Stimulated activated naive CD4-positive, alpha-beta T cell treated with Interleukin-2 at 50 U/mL for 16 hours (primary cell): ENCODE results near the gene LMBR1L.
"Not testable (repeated sequence)": the region's sequence is repeated elsewhere in the genome, so short reads cannot be mapped to it uniquely, and the experiment has no call there.

Source experiments
- DNase-seq: peaks from one replicate; lab custom pipeline; 2025; lab: John Stamatoyannopoulos, UW

Gene LMBR1L, protein sequence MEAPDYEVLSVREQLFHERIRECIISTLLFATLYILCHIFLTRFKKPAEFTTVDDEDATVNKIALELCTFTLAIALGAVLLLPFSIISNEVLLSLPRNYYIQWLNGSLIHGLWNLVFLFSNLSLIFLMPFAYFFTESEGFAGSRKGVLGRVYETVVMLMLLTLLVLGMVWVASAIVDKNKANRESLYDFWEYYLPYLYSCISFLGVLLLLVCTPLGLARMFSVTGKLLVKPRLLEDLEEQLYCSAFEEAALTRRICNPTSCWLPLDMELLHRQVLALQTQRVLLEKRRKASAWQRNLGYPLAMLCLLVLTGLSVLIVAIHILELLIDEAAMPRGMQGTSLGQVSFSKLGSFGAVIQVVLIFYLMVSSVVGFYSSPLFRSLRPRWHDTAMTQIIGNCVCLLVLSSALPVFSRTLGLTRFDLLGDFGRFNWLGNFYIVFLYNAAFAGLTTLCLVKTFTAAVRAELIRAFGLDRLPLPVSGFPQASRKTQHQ

DNA sequence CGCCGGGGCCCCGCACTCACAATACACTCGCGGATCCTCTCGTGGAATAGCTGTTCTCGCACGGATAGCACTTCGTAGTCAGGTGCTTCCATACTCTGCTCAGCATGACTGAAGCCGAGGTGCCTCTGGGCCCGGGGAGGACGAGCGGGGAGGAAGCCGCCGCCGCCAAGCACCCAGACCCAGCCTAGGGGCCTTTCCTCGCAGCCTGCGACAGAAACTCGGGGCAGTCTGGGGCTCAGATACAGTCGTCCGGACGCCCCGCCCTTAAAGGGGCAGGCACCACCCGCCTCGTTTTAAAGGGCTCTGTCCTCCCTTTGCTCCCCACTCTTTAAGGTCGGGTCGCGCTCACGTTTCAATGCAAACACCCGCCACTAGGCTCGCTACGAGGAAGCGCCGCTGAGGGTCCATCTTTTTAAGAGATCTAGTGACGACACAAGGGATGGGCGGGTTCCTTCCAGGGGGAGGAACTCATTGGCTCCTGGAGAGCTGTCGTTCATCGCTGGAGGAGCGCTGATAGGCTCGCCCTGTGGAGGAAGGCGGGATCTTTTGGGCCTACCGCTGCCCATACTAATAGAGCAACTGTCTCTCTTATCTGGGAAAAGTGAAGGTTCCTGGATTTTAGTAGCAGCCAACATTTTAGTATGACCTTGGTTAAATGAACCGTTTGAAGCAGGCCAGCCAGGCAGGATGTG is at the start of gene LMBR1L:
TSS of gene LMBR1L (minus strand) at position 384 of the 692 bp plus-strand sequence. CDS start at position 92, 292 bp downstream.
- DNase-seq = peak; percentile 95

GRCh38 chr12:49160399-49160798 is 49.8 kb upstream of the LMBR1L start:
- DNase-seq = no peak

- DNase-seq = no peak
These were observed 43.6 kb upstream of the LMBR1L start for GRCh38 chr12:49154221-49154620.

DNA sequence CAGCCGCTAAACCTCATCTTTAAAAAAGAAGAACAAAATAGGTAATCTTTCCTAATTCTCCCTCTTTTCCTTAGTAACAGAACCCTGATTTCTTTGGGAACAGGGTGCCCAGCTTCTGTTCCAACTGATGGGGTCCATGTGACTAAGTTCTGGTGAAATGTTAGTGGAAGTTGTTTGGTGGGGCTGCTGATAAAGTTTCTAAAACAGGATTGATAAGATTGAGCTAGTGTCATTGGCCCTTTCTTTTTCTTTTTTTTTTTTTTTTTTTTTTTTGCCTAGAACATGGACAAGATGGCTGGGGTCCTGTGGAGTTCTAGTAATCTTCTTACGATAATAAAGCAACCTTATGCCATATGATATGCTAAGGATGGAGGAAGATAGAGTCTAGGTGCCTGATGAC is 36.7 kb upstream of the LMBR1L start:
- no peak for DNase-seq

GRCh38 chr12:49146406-49146805 is 35.8 kb upstream of the LMBR1L start:
- no peak for DNase-seq

DNA sequence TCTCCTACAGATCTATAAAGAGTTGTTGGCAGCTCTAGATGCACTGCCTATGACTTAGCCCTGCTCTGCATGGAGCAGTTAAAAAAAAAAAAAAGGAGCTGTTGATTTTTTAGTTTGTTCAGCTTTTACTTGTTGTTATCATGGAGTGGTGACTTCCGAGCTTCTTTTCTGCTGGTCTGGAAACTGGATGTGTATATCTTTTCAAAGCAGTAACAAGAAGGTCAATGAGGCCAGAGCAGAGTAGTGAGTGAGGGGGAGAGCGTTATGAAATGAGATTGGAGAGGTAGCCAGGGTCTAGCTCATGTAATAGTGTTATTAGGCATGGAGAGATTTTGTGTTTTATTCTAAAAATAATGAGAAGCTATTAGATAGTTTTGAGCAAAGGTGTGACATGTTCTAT is 33.7 kb upstream of the LMBR1L start:
- DNase-seq = no peak

DNA sequence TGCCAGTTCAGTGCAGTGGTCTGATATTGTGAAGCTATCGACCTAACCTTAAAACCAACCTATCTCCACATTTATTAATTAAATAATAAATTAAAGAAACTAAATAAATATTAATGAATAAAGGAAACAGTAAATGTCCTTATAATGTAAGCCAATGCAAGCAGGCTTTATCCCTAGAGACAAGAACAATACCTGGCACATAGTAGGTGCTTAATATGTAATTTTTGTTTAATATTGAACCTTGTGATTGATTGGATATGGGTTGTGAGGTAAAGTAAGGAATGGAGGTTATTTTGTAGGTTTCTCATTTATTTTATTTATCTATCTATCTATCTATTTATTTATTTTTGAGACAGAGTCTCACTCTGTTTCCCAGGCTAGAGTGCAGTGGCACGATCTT is 28.4 kb upstream of the LMBR1L start:
- DNase-seq = no peak

- DNase-seq = no peak
These were observed 27.9 kb upstream of the LMBR1L start for GRCh38 chr12:49138587-49138986.

GRCh38 chr12:49137476-49137875 is 26.8 kb upstream of the LMBR1L start:
- no peak for DNase-seq

DNA sequence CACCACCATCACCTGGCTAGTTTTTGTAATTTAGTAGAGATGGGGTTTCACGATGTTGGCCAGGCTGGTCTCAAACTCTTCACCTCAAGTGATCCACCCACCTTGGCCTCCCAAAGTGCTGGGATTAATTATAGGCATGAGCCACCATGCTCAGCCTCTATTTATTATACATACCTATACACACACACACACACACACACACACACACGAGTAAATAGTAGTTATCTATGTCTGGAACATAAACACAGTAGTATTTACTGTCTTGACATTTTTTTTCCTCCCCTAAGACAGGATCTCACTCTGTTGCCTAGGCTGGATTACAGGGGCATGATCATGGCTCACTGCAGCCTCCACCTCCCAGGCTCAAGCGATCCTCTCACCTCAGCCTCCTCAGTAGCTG is 26.4 kb upstream of the LMBR1L start:
- DNase-seq = not testable (repeated sequence)

GRCh38 chr12:49133590-49133989 is 22.9 kb upstream of the LMBR1L start:
- DNase-seq = no peak

DNA sequence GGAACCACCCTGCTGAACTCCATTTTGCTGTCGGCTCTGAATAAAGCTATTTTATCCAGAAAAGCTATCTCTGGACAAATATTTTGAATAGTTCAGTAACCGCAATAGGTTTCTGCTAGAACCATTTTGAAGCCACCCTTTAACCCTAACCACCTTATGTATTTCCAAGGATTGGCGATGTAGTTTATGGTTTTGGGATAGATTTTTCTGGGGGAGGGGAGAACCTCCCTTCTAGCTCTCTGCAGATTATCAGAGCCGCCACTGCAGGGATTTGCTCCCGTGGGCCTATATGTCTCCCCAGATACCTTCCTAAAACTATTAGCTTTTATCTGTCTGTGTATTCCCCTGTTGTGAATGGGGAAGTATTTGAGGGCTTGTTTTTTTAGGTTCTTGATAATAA is 22.4 kb upstream of the LMBR1L start:
- DNase-seq = no peak

GRCh38 chr12:49131894-49132461 is 21.3 kb upstream of the LMBR1L start:
- no peak for DNase-seq

- peak; percentile 84 for DNase-seq
These were observed 20.6 kb upstream of the LMBR1L start, which contains the start of gene TUBA1B for GRCh38 chr12:49131051-49131893. TSS of gene TUBA1B (minus strand) at chr12:49131395. CDS start at chr12:49131300, 95 bp downstream.

DNA sequence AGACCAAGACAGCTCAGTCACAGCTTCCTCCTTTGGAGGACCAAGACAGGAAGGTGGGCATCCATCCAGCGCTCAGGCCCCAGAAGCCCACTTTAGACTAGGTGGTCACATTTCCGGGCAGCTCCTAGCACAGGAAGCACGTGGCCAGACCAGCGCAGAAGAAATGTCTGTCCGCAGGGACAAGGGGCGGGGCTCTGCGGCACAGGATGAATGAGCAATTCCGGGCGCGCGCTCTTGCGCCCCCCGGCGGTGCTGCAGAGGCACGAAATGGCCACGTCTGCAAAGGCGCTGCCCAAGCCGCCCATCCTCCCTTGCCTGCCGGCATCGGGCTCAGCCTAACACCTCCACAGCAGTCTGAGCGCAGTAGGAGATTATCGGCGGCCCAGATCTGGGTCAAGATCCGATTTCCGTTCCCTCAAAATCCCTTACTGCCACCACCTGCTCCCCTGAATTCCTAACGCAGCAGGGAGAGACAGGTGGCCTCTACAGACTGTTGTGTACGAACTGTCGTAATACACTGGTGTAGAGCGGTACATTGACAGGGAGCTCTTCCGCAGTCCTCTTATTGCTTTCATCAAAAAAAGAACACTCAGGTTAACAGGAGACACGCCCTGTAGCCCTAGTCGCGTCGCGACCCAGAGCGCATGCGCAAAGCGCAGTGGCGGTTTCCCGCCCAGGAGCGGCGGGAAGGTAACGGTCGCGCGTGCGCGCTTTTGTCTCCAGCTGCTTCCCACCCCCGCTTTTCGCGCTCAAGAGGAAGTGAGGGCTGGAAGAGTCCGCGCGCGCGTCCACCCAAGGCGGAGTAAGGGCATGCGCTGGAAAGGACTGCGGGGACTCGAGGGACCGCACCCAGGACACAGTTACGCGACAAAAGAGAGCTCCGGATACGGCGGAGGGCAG is 19.8 kb upstream of the LMBR1L start:
- peak; percentile 88 for DNase-seq

DNA sequence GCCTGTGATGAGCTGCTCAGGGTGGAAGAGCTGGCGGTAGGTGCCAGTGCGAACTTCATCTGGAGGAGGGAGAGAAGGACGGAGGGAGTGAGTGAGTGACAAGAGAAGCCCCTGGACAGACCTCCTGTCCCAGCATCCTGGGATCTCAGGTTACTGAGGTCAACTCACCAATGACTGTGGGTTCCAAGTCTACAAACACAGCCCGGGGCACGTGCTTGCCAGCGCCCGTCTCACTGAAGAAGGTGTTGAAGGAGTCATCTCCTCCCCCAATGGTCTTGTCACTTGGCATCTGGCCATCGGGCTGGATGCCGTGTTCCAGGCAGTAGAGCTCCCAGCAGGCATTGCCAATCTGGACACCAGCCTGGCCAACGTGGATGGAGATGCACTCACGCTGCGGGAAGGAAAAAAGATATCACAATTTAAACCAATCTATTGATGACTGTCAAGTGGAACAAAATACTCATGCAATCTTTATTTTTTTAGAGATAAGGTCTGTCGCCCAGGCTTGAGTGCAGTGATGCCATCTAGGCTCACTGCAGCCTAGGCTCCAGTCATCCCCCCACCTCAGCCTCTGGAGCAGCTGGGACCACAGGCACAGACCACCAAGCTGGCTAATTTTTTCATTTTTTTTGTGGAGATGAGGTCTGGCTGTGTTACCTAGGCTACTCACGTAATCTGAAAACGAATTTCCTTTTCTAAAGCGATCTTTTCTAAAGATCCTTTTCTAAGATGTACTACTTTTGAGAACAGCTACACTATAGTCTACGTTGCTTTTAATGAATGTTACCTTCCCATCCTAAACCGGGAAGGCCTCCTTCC is 18.9 kb upstream of the LMBR1L start:
- DNase-seq = peak; percentile 11

DNA sequence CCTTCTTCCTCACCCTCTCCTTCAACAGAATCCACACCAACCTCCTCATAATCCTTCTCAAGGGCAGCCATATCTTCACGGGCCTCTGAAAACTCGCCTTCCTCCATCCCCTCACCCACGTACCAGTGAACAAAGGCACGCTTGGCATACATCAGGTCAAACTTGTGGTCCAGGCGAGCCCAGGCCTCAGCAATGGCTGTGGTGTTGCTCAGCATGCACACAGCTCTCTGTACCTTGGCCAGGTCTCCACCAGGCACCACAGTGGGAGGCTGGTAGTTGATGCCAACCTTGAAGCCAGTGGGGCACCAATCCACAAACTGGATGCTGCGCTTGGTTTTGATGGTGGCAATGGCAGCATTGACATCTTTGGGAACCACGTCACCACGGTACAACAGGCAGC is 17.3 kb upstream of the LMBR1L start:
- DNase-seq = not testable (repeated sequence)

- DNase-seq = no peak
These were observed 16.5 kb upstream of the LMBR1L start for GRCh38 chr12:49126852-49127763.
